Spleen (tissue), 11 donors: ENCODE measurements around the gene MAMDC2. TPM values are rescaled to one million over a fixed set of nuclear protein-coding genes. Genes with fewer than 3 reads are reported as not detected.

ENCODE experiments used
- DNase-seq: peaks from one replicate; pipeline ENCODE4 v3.0.0-alpha.2; 2020
- H3K27ac ChIP-seq, 8 donors: fragments of 200-600 bp; sonication (generic) in 7 of 8; 1 replicate in 4 of 8; 2 replicates in 4 of 8; pipeline versions ENCODE4 v1.5.0 to v1.8.0; 2016 to 2021; ENCODE audit warnings: inconsistent platforms in 4 of 8, mild to moderate bottlenecking in 4 of 8, moderate library complexity in 1 of 8
- H3K27me3 ChIP-seq, 7 donors: fragments of 200-600 bp; sonication (generic) in 6 of 7; replicated peaks in 1 of 7; 1 replicate in 4 of 7; 2 replicates in 3 of 7; pipeline versions ENCODE4 v1.5.0 to v1.8.0; 2016 to 2021; ENCODE audit warnings: inconsistent platforms in 3 of 7, mild to moderate bottlenecking in 1 of 7
- H3K36me3 ChIP-seq, 6 donors: fragments of 200-600 bp; sonication (generic) in 5 of 6; 1 replicate in 4 of 6; 2 replicates in 2 of 6; pipeline versions ENCODE4 v1.5.0 to v1.8.0; 2016 to 2021; ENCODE audit warnings: inconsistent platforms in 2 of 6
- H3K4me1 ChIP-seq, 6 donors: fragments of 200-600 bp; sonication (generic) in 5 of 6; 1 replicate in 3 of 6; 2 replicates in 3 of 6; pipeline versions ENCODE4 v1.5.0 to v1.8.0; 2016 to 2021; ENCODE audit warnings: inconsistent platforms in 3 of 6
- H3K4me3 ChIP-seq, 8 donors: fragments of 200-600 bp; sonication (generic) in 7 of 8; 1 replicate in 4 of 8; 2 replicates in 4 of 8; pipeline versions ENCODE4 v1.5.0 to v1.8.0; 2016 to 2021; ENCODE audit warnings: inconsistent platforms in 4 of 8, mild to moderate bottlenecking in 4 of 8, moderate library complexity in 2 of 8
- H3K9me3 ChIP-seq, 8 donors: fragments of 200-600 bp; sonication (generic) in 7 of 8; 1 replicate in 4 of 8; 2 replicates in 4 of 8; pipeline versions ENCODE4 v1.5.0 to v1.8.0; 2016 to 2021; ENCODE audit warnings: inconsistent platforms in 4 of 8
- CTCF ChIP-seq, 11 experiments: fragments of 200-600 bp in 7 of 11; fragments of 450-650 bp in 4 of 11; sonication (generic) in 4 of 11; IDR thresholded peaks in 8 of 11; conservative IDR thresholded peaks in 3 of 11; 1 replicate in 7 of 11; 2 replicates in 4 of 11; pipeline versions ENCODE4 v1.4.0 to v1.8.0; 2016 to 2021; ENCODE audit warnings: antibody characterized with exemption in 11 of 11, inconsistent platforms in 4 of 11, mild to moderate bottlenecking in 1 of 11
- POLR2A ChIP-seq, 3 donors: fragments of 450-650 bp; IDR thresholded peaks; one replicate each; pipeline ENCODE4 v1.5.1; 2017; ENCODE audit warnings: antibody characterized with exemption in 3 of 3, mild to moderate bottlenecking in 1 of 3
- POLR2AphosphoS5 ChIP-seq, 3 donors: sonication (generic); formaldehyde crosslinking; IDR thresholded peaks; one replicate each; pipeline ENCODE4 v1.5.1; 2017; ENCODE audit warnings: antibody characterized with exemption in 3 of 3
- WGBS, 5 donors: extraction: QIAGEN DNeasy Blood & Tissue Kit in 3 of 5; methylation state at CpG; one replicate each; pipeline versions ENCODE4 v1.1.5 to v1.1.7; 2013 to 2018; 5-methylcytosine and 5-hydroxymethylcytosine counted together
- intact Hi-C: fragments of 100-400 bp; cut with DNase I; formaldehyde crosslinking; loops from one replicate; pipeline ENCODE4 v1.15.0; 2023; ENCODE audit warnings: low total_unique reads
- polyA plus RNA-seq, 3 donors: library from polyadenylated mRNA; stranded (reverse); fragments of 200-250 nt; gene quantifications; one replicate each; pipeline ENCODE4 v1.2.1, GENCODE V29; 2013
- total RNA-seq, 7 donors: library from RNA; depleted of rRNA in 3 of 7; stranded (reverse); fragments of >200 nt in 3 of 7; fragmentation: NEBNext Ultra II Directional in 4 of 7; extraction: Animal tissue kit (Norgen Biotek cat#: 25700) in 4 of 7; gene quantifications; one replicate each; pipeline versions ENCODE4 v1.1.0 to v1.2.1, GENCODE V29; 2016 to 2021
- donor health status: healthy with polysubstance abuse.
- donor health status: DM: no; HTN: no; CAD: no; lungs with moderate emphysema.
- donor health status: DM: no; HTN: no; CAD: no.
- donor health status: Bipolar disorder and iron deficiency.
- donor health status: healthy.
- donor health status: DM: no; HTN: no; CAD: no.
- donor health status: DM: yes; HTN: yes; CAD: no.

MAMDC2 gene
- total and polyA plus RNA-seq, 10 donors, result 1.5 to 65.5 (median 14.5) TPM

DNA sequence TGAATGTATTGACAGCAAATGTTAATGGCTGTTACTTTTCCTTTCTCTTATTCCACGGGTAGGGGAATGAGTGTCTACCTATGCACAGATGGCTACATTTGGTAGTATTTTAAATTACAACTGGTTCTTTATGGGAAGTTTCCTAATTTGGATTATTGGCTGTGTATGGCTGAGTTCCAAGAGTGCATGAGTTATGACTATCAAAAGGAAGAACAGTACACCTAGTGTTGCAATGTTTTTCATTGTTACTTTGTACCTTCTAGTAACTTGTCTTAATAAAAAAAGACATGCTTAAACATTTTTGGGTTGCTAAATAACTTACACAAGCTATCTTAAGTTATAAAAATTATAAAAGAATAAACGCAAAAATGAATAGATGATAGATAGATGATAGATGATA lies 35.8 kb upstream of the MAMDC2 start:
- 76 to 92% (median 77%) methylated on average over 2 of the region's 2 CpGs for WGBS, 5 donors
- no peak overlapping the region for H3K27ac ChIP-seq
- no peaks in the 10 kb centered on the region for H3K4me1 ChIP-seq
- no peaks in the 10 kb centered on the region for H3K9me3 ChIP-seq
- H3K27me3 ChIP-seq, result no peaks in the 10 kb centered on the region
- H3K4me3 ChIP-seq, result no peak overlapping the region
- no peak for TF ChIP-seq POLR2AphosphoS5 (IDR thresholded peaks at IDR 0.05)
- TF ChIP-seq CTCF (IDR thresholded peaks at IDR 0.05 in 8 of 11, conservative IDR thresholded peaks at IDR 0.05 in 3 of 11), result no peak
- no peak for TF ChIP-seq POLR2A (IDR thresholded peaks at IDR 0.05)
- H3K36me3 ChIP-seq, result no peaks in the 10 kb centered on the region
- no peak for DNase-seq
- intact Hi-C loops, result no loop called here

DNA sequence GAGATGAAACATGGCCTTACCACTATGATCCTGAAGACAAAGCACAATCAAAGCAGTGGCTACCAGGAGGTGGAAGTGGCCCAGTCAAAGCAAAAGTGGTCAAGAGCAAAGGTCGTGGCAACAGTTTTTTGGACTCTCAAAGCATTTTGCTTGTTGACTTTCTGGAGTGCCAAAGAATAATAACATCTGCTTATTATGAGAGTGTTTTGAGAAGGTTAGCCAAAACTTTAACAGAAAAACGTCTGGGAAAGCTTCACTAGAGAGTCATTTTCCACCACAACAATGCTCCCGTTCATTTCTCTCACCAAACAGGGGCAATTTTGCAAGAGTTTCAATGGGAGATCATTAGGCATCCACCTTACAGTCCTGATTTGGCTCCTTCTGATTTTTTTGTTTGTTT lies 33.6 kb upstream of the MAMDC2 start:
- 54 to 74% (median 60%) methylated on average over 3 of the region's 3 CpGs for WGBS, 5 donors
- DNase-seq, result no peak
- Histone ChIP-seq H3K27me3 (no peaks in the 10 kb centered on the region), H3K4me1 (no peaks in the 10 kb centered on the region), H3K9me3 (no peaks in the 10 kb centered on the region), H3K4me3 (no peak overlapping the region), H3K27ac (no peak overlapping the region), H3K36me3 (no peaks in the 10 kb centered on the region)
- intact Hi-C loops, result no loop called here
- TF ChIP-seq POLR2AphosphoS5 (IDR thresholded peaks at IDR 0.05), result no peak
- TF ChIP-seq POLR2A (IDR thresholded peaks at IDR 0.05), result no peak
- TF ChIP-seq CTCF (IDR thresholded peaks at IDR 0.05 in 8 of 11, conservative IDR thresholded peaks at IDR 0.05 in 3 of 11), result no peak

- H3K9me3 ChIP-seq, result no peaks in the 10 kb centered on the region
- H3K27me3 ChIP-seq, result no peaks in the 10 kb centered on the region
- TF ChIP-seq POLR2A (IDR thresholded peaks at IDR 0.05) (no peak), POLR2AphosphoS5 (IDR thresholded peaks at IDR 0.05) (no peak), CTCF (IDR thresholded peaks at IDR 0.05 in 8 of 11, conservative IDR thresholded peaks at IDR 0.05 in 3 of 11) (no peak)
- no peaks in the 10 kb centered on the region for H3K36me3 ChIP-seq
- WGBS, 5 donors, result 54 to 80% (median 70%) methylated on average over 1 of the region's 1 CpG
- intact Hi-C loops, result no loop called here
- DNase-seq, result no peak
- no peak overlapping the region for H3K27ac ChIP-seq
- H3K4me3 ChIP-seq, result no peak overlapping the region
- H3K4me1 ChIP-seq, result no peaks in the 10 kb centered on the region
Measured at GRCh38 chr9:70011366-70011765, 32.3 kb upstream of the MAMDC2 start.

DNA sequence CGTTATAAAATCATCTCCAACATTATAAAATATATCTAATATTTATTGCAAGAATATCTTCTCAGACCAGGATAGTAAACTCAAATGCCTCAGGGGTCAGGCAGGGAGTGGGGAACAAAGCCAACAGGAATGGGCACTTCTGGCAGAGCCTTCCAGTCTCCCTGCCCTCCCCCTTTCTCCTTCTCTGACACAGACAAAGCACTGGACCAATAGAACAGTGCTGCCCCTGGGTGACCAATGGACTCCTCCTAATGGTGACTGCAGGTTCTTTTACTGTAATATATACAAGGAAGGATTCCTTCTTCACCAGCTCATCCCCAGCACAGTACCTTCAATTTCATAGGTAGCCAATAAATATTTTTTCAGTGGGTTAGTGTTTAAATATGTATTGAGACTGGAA lies 31.1 kb upstream of the MAMDC2 start:
- H3K27me3 ChIP-seq, result peaks cover 0 to 4% (median 0%) of the 10 kb centered on the region in 7 donors
- H3K36me3 ChIP-seq, result no peaks in the 10 kb centered on the region
- H3K4me3 ChIP-seq, result no peak overlapping the region
- WGBS, 5 donors, result 85 to 96% (median 90%) methylated on average over 1 of the region's 1 CpG
- intact Hi-C loops, result no loop called here
- H3K9me3 ChIP-seq, result no peaks in the 10 kb centered on the region
- no peak for DNase-seq
- no peak for TF ChIP-seq POLR2AphosphoS5 (IDR thresholded peaks at IDR 0.05)
- no peak for TF ChIP-seq POLR2A (IDR thresholded peaks at IDR 0.05)
- no peak for TF ChIP-seq CTCF (IDR thresholded peaks at IDR 0.05 in 8 of 11, conservative IDR thresholded peaks at IDR 0.05 in 3 of 11)
- no peaks in the 10 kb centered on the region for H3K4me1 ChIP-seq
- H3K27ac ChIP-seq, result no peak overlapping the region
